Brain pericyte (primary cell): Measurements from ENCODE around the gene NOL6.
"Not testable (repeated sequence)": the region's sequence is repeated elsewhere in the genome, so short reads cannot be mapped to it uniquely, and the experiment has no call there.

Experiments used
- DNase-seq: peaks from one replicate; pipeline ENCODE4 v3.0.0-alpha.2; 2012; ENCODE audit warnings: low read depth, low spot score

The NOL6 gene

DNA sequence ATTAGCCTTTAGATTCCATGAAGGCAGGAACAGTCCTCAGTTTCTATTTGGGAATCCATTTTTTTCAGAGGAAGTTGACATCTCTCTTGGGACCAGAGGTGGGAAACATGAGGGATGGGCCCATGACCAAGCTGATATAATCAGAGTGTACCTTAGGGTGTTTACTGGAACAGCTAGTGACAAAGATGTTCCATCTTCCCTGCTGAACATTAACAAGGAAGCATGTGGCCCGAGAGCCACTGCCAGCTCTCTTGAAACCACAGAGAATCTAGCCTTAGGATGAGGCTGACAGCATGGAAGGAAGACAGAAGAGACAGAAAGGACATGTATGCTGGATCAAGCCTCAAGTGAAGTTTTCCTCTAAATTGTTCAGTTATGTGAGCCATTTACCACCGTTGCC, 42.3 kb downstream of the NOL6 start:
- no peak for DNase-seq

DNA sequence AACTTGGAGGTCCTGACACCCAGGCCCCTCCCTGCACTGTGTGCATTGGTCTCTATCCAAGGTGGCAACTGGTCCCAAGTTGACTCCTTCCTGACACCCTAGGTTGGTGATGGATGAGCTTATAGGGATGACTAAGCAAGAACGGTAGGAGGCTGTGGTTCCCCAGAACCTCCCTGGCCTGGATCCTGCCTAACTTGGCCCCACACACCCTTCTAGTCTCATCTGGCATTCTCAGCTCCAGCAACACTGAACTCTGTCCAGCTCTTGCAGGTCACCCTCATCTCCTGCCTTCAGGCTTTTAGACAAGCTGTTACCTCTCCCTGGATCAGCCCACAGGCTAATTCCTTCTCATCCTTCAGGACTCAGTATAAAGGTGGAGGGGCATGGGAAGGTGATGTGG, 42.8 kb downstream of the NOL6 start:
- DNase-seq: no peak

DNA sequence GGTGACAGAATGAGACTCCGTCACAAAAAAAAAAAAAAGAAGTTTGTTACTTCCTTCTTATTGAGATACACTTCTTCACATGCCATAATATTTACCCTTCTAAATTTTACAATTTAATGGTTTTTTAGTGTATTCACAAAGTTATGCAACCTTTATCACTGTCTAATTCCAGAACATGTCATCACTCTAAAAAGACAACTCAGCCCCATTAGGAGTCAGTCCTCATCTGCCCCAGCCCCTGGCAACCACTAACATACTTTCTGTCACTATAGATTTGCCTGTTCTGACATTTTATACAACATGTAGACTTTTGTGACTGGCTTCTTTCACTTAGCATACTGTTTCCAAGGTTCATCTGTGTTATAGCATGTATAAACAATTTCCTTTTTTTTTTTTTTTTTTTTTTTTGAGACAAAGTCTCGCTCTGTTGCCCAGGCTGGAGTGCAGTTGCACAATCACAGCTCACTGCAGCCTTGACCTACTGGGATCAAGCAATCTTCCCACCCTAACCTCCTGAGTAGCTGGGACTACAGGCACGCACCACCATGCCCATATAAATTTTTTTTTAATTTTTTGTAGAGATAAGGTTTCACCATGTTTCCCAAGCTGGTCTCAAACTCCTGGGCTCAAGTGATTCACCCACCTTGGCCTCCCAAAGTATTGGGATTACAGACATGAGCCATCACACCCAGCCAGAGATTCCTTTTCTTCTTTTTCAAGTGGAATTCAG, 44.3 kb downstream of the NOL6 start:
- DNase-seq: no peak

GRCh38 chr9:33426843-33427293, 46.9 kb downstream of the NOL6 start:
- no peak for DNase-seq

DNA sequence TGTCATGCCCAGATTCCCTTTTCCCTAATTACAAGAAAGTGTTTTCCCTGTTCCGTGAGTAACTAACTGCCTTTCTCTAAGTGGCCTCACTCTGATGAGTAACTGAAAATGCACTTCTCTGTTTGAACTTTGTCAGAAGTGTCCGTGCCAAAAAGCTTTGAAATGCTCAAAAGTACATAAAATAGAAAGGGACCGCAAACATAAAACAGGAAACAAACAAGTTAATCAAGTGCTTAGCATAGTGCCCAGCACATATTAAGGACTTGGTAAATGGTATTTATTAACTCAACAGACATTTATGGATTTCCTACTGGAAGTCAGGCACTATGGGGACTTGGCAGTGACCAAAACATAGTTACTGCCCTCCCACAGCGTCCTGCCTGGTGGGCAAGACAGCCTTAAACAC, 48.6 kb downstream of the NOL6 start:
- DNase-seq: no peak

GRCh38 chr9:33424492-33424891, 49.2 kb downstream of the NOL6 start:
- not testable (repeated sequence) for DNase-seq

GRCh38 chr9:33424043-33424442, 49.7 kb downstream of the NOL6 start:
- DNase-seq: not testable (repeated sequence)

DNA sequence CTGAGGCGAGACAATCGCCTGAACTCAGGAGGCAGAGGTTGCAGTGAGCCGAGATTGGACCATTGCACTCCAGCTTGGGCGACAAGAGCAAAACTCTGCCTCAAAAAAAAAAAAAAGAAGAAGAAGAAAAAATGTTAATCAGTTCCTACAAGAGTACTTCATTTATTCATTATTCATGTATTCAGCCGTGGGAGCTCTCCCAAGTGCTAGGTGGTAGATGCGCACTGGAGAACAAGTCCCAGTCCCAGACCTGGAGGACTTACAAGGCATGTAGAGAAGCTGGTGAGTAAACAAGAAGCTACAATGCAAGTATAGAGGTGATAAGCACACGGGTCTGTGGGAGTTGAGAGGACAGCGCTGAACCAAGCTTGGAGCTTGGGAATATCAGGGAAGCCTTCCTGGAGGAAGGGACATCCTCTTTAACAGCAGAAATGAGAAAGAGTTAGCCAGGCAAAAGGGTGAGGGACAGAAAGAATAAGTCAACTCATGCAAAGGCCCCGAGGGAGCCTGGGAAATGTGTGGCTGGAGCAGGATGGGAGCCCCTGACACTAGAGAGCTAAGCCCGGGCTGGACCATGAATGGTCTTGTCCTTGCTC, 53.9 kb downstream of the NOL6 start:
- no peak for DNase-seq

- DNase-seq: no peak
These were observed 55.6 kb downstream of the NOL6 start for GRCh38 chr9:33418090-33418489.

- no peak for DNase-seq
These were observed 56.7 kb downstream of the NOL6 start for GRCh38 chr9:33416996-33417395.

GRCh38 chr9:33415501-33416038, 58.2 kb downstream of the NOL6 start:
- DNase-seq: no peak

DNA sequence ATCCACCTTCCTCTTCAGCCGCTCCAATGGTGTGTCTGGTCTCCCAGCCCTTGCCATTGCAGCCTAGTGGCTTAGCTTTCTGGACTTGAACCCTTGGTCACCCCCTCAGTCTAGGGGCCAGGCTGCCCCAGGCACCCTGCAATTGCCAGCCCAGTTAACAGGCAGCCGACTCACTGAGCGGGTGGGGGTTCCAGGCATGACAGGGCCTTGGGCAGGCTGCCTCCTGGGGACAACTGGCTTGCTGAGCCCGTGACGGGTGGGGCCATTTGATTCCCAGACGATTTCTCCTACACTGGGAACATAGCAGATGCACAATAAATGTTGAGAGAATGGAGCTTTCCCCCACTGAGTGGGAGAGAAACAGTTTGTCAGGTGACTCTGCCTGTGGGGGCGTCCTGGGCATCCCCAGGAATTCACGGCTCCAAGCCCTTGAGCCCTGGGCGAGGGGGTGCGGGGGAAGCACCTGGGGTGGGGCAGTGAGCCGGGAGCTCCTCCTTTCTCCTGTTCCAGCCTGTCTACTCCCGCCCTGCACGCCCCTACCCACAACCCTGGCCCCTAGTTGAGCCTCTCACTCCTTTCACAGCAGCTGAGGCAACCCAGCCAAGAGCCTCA, 58.7 kb downstream of the NOL6 start:
- DNase-seq: no peak

DNA sequence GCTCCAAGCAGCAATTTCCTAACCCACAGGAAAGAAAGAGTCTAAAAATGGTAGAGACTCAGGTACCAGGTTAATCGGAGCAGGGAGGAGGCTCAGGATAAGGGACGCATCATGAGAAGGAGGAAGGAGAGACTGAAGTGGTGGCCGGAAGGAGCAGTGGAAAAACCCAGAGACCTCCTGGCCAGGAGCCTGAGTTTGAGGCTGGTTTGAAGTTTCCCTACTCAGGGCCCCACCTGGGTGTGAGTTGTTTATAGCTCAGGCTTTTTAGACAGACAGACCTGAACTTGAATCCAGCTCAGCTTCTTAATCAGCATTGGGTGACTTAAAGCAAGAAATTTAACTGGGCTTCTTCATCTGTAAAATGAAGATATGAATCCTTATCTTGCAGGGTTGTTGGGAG, 59.5 kb downstream of the NOL6 start:
- DNase-seq: no peak
